Measurements from ENCODE around the gene MXRA8.
A peak's percentile ranks its signal among the peaks of the same experiment; 100 is the strongest.
"Not testable (repeated sequence)": the region's sequence is repeated elsewhere in the genome, so short reads cannot be mapped to it uniquely, and the experiment has no call there.

Gene MXRA8

DNA sequence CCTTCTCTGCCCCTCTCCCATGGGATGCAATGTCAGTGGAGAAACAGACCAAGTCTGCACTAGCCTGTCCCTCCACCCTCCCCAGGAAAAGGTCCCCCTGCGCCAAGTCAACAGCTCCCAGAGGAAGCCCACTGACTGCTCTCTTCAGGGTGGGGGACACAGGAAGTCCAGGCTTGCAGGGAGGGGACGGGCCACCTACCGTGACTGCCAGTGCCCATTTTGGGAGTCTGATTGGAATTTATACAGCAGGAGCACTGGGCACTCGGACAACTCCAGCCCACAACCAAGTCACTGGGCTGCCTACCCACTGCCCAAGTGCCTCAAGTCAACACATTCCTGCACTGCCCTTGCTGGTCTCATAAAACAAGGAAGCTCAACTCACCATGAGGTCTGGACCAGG is 34.7 kb upstream of the MXRA8 start:
- DNase-seq (ENCODE audit: low spot score) = peak; percentile 1

DNA sequence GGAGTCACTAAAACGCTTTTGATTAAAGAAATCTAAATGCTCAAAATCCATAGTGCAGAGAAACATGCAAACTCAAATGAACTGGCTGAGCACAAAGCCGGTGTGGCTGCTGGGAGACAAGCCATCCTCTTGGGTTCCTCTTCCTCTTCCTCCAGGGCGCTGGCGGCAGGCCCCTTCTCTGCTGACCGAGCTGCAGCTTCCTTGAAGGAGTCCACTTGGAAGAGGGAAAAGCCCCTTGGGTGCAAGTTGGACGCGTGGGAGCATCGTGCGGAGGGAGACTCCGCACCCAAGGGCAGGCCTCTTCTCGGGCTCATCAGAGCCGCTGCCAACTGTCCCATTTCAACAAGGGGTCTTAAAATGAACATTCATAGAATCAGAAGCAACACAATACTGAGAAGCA is 32.9 kb upstream of the MXRA8 start:
- peak; percentile 1 for DNase-seq (ENCODE audit: low spot score)

DNA sequence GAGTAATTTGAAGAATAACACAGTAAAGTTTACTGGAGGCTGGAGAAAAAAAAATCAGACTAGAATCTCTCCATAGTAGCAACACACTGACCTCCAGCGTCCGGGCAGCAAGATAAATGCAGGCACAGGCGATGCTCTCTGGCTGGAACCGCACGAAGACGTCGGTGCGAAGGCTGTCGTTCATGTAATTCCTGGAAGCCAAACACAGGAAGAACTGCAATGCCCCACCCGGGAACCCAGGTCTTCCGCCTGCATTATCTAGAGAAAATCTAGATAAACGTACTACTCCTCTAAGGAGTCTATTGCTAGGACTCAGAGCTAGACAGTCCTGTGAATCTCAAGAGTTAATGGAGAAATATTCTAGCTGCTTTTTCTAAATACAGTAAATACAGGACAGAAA is 32.3 kb upstream of the MXRA8 start:
- DNase-seq (ENCODE audit: low spot score) = no peak

DNA sequence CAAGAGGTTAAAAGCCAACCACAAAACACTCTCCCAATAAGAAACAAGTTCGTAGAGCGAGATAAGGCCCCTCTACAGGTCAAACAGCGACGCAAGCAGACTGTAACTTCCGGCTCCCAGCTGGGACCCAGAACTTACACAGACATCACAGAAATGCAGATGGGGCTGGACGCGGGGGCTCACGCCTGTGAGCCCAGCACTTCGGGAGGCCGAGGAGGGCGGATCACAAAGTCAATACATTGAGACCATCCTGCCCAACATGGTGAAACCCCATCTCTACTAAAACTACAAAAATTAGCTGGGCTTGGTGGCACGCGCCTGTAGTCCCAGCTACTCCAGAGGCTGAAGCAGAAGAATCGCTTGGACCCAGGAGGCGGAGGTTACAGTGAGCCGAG is 29.7 kb upstream of the MXRA8 start:
- no peak for DNase-seq (ENCODE audit: low spot score)

DNA sequence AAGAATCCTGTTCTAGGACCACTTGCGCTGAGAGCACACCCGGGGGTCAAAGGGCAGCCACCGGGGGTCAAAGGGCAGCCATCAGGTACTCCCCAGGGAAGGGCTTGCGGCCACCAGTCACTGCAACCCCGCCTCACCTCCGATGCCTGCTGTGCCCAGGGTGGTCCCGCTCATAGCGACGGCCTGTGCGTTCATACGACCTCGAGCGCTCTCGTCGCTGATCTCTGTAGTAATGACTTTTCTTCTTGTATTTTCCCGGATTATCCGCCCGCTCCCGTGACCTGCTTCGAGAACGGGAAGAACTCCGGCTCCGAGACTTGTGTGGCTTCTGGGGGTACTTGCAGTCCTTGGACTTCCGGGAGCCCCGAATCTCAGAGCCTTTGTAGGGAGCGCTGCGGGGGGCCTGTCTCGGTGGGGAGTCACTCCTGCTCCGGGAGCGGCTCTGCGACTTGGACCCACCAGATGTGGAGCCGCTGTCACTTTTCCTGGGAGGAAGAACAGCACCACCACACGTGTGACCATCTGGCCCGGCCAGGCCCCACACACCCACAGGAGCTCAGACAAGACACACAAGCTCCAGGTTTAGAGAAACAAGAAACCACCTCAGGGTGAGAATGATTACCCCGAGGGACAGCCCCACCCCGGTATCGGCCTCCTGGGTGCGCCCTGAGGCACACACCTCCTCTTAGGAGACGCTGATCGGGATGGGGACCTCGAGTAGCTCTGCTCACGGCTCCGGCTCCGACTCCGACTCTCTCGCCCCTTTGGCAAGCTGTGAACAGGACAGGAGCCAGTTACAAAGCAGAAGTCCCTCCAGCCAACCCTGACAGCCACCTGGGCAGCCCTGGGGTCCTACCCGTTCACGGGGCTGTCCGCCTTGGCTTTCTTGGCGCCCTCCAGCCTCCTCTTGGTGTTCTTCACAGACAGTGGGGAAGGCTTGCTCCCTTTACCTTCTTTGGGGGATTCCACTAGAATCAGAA is 29.0 kb upstream of the MXRA8 start:
- peak; percentile 4 for DNase-seq (ENCODE audit: low spot score)

DNA sequence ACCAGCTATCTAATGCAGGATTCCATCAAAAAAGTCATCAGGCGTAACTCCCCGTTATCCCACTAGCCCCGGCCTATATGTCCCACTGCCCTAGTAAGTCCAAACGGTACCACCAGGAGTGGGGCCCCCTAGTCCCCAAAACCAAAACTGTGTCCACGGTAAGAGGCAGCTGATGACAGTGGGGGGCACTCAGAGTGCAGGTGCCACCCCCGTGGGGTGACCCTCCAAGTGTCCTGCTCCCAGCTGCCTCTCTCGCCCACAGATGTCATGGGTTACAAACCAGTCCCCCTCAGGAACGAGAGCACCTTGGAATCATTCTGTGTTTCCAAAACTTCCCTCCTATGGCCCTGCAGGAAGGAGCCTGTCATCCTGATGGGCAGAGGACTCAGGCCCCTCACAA is 27.6 kb upstream of the MXRA8 start:
- peak; percentile 3 for DNase-seq (ENCODE audit: low spot score)

DNA sequence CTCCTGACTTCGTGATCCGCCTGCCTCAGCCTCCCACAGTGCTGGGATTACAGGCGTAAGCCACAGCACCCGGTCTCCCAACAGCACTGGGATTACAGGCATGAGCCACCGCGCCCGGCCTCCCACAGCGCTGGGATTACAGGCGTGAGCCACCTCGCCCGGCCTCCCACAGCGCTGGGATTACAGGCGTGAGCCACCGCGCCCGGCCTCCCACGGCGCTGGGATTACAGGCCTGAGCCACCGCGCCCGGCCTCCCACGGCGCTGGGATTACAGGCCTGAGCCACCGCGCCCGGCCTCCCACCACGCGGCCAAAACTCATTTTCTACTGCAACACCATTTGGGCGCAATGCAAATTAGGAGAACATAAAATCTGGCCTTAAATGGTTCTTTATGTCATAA is 27.0 kb upstream of the MXRA8 start:
- not testable (repeated sequence) for DNase-seq (ENCODE audit: low spot score)

DNA sequence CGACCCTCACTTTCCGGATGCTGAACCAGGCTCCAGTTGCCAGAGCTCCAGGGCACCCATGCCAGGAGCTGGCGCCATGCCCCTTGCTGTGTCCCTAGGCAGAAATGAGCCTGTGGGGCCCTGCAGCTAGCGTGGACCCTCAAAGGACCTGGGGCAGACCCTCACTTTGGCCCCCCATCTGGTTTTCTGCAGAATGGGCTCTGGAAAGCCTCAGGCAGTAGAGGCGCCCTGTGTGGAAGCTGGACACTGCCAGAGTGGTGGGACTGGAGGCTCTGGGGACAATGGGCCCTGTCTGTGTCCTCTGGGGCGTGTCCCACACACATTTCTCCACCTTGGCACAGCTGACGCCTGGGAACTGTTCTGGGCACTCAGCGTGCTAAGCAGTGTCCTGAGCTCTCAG is 22.9 kb upstream of the MXRA8 start:
- DNase-seq (ENCODE audit: low spot score) = peak; percentile 6

DNA sequence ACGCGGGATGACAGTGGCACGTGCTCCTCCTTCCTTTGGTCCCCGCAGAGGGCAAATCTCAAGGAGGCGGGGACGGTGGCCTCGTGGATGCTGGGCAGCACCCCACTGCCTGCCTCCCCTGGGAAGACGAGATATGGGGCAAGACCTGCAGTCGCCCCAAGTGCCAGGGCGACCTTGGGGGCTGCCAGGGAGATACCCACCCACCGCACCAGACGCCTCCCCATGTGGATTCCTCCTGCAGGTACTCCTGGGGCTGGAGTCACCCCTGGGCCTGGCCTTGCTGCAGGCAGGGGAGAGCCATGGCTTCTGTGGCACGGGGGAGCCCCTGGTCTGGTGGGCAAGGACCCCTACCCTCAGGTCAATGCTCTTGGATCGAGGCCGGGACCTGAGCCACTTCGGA is 22.5 kb upstream of the MXRA8 start:
- DNase-seq (ENCODE audit: low spot score) = peak; percentile 4

DNA sequence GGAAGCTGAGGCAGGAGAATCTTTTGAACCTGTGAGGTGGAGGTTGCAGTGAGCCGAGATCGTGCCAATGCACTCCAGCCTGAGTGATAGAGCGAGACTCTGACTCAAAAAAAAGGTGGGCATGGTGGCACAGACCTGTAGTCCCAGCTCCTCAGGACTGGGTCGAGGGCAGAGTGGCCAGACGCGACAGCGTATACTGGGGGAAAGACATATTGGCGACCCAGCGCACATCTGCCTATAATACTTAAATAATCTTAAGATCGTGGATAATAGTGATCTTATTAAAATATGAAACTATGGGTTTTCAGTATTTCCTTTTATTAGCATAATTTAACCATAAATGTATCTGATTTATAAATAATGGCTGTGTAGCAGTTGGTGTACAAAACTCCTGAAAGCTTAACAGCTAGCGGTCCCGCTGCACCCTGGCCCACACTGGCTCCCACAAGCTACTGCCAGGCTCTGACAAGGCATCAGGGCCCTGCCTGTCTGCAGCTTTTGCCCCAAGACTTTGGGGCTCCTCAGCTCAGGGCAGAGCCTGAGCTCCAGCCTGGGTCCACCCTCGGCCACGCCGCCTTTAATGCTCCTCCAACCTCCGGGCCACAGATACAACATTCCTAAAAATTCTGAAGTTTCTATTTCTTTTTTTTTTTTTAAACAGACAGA is 19.3 kb upstream of the MXRA8 start:
- no peak for DNase-seq (ENCODE audit: low spot score)

DNA sequence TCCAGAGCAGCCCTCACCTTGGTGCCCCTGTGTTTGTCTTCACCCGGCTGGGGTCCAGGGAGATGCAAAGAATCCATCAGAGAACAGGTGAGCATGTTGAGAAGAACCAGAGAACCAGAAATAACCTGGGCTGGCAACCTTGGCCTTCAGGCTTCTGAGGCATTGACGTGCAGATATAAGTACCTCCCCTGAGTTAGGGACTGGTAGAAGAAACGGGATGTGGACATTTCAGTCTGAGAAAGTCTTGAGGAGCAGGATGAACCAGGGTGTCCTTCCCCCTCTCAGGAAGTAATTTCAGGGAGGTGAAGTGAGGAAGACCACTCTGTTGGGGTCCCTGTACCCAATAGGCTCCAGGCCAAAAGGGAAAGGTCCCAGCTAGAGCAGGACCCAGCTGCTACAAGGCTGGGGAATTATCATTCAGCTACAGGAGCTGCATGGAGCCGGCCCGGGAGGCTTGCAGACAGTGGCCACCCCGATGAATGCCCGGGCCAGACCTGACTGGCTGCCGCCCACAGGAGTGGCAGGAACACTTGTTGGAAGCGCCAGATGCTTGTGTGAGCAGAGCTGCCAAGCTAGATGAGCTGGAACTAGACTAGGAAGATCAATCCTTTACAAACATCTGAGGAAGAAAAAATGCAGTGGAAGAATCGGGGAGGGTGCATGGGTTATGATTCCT is 18.3 kb upstream of the MXRA8 start:
- no peak for DNase-seq (ENCODE audit: low spot score)

DNA sequence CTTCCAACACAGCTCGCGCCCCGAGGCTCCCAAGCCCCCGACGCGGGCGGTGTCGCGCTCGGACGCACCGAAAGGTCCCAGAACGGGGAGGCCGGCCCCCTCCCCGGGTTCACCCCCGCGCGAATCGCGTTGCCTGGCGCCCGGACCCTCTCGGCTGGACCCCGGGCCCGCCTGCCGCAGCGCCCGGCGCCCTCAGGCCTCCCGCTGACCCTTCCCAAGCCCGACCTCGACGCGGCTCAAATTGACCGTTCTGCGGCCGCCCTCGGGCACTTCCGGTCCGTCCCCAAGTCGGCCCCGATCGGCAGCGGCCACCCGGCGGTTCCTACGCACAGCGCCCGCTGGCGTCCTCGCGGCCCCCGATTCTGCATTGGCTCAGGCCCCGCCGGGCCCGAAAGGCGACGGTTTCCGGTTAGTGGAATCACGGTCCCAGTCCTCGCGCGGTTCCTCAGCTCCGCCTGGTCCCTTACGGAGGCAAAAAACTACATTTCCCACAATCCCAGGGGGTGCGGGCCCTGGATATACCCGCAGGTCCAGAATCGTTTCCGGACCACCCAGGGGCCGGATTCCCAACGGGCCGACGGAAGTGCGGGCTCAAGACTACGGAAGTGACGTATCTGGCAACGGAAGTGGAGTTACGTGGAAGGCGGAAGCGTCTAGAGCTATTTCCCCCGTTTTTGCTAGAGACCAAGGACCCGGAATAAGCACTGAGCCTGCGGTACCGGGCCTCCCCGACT is 16.7 kb upstream of the MXRA8 start, which contains the start of gene AURKAIP1:
TSS of gene AURKAIP1 (minus strand) at position 279 of the 734 bp plus-strand sequence. CDS start 451 bp downstream, outside the sequence.
- peak; percentile 98 for DNase-seq (ENCODE audit: low spot score)

DNA sequence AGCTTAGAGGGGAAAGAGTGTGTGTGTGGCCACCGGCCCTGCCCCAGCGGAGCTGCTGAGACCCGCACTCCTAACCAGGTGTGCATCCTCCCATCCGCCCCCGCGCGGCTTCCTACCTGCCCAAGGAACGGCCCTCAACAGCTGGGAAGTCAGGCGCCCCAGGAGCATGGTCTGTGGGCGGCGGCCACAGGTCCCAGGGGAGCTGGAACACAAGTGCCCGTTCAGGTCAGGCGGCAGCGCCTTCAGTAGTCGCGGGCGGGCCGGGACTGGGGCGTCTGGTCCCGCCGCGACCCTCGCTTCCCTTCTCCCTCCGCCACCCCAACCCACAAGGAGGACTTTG is 16.2 kb upstream of the MXRA8 start:
- no peak for DNase-seq (ENCODE audit: low spot score)

DNA sequence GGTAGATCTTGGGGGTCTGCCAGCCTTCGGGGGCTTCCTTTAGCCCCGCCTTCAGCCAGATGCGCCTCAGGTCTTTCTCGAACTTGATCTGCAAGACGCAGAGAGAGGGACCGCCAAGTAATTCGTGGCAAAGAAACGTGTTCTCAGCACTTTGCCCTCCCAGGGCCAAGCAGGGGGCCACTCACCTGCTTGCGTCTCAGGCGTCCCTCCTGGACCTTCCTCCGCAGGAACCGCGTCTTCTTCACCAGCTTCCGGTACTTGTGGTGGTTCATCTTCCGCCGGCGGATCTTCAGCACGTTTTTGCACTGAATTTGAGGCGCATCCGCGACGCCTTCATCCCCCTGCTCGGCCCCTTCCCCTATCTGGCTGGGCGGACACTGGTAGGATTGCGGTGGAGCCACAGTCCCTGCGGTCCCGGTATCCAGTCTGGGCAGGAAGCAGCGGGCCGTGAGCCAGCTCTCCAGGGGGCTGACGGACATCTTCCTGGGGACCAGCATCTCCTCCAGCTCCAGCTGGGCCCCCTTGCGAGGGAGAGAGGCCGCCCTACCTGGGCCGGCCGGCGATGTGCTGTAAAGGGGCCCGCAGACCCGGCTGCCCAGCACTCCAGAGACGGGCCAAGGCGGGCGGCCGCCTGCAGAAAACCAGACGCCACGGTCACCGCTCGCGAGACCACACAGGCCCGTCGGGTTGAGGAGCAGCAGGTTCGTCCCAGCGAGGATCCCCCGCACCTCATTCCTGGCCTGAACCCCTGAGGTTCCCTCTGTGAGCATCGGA is 15.6 kb upstream of the MXRA8 start:
- DNase-seq (ENCODE audit: low spot score) = no peak

DNA sequence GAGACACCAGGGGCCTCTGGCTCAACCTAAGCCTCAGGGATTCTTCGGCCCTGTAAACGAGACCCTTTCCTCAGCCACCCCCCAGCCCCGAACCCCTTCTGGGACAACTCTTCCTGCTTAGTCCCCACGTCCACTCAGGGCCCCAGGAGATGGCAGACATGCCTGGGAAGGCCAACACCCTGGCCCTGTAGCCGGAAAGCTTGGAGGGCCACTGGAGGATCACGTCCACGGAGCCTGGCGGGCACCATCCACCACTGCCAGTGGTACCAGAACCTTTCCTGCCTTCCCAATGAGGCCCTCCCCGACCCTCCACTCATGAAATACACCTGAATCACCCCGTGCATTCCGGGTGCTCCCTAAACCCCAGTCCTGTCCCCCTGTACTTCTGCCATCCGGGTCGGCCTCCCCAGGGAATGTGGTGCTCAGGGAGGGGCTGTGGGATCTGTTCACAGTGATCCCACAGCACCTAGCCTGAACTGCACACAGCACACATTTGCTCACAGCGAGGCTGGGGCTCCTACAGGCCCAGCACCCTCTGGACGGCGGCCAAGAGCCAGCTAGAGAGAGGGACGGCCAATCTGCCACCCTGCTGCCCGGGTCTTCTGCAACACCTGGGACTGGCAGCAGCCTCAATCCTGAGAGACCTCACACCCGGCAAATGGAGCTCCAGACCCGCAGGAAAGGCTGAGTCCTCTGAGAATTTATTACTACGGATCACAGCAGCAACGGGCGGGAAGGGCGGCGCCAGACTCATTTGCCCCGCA is 14.9 kb upstream of the MXRA8 start:
- DNase-seq (ENCODE audit: low spot score) = no peak

DNA sequence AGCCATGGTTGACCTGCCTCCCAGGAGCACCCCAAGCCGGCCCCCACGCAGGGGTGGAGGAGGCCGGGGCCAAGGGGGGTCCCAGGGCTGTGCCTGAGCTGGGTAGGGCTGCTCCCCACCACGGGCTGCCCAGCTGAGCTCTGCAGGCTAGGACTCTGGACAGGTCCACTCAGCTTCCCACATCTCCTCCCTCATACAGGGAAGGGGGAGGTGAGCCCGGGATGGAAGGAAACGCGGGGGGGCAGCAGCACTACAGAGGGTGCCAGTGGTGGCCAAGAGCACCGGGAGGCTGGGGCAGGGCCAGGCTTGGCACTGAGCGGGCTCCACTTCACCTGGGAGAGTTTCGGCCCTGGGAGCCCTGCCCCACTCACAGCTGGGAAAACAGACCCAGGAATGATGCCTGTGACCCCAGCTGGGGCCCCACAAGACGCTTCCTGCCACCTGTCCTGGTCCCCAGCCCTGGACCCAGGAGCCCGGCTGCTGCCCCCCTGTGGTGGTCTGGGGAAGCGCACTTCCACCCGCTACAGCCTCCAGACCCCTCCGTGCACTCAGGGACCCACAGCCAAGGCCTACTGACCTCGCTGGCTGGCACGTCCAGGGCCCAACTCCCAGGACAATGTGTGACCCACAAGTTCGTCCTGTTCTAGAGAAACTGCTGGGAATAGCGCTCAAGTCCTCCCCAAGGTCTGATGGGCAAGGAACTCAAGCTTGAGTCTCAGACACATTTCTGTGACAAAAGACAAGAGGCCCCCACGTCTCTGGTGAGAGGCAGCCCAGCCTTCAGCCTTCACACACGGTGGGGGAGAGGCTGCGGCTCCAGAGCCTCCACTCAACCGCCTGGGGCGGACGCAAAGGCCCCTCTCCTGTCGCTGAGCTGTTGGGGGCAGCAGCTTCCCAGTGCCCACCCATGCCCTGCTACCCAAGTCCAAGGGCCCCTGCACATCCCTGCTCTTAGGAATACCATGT is 13.7 kb upstream of the MXRA8 start:
- DNase-seq (ENCODE audit: low spot score) = peak; percentile 79

DNA sequence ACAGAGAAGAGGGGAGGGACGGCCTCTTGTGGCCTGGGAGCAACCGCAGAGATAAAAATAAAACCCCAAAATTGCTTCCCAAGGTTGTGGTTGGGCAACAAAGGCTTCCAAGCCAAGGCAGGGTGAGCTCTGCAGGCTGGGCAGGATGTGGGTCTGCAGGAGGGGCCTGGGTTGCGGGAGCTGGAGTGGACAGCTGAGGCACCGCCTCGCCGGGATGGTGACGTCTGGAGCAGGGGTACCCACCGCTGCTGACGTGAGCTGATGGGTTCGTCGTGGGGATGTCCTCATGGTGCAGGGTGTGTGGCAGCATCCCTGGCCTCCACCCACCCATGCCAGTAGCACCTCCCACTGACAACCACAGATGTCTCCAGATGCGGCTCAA is 13.0 kb upstream of the MXRA8 start:
- DNase-seq (ENCODE audit: low spot score) = peak; percentile 41

DNA sequence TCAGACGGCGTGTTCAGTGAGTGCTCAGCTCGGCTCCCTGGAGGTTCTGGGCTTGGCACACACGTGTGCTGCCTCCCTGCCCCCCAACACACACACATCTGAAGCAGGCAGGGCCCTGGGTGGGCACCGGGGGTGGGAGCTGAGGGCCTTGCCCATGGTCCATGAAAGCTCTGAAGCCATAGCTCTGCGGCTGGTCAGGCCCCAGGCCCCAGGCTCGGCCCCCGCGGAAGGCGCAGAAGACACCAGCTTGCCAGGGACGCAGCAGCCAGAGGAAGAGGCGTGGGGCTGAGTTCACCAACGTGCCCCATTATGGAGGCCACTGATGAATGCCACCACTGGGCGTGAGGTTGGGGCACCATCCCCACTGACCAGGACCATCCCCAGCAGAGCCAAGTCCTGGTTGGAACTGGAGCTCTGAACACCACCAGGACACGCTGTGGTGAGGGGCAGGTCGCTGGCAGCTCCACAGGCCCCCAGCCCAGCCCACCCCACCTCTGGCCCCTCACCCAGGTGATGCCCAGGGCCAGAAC is 12.5 kb upstream of the MXRA8 start:
- DNase-seq (ENCODE audit: low spot score) = no peak

DNA sequence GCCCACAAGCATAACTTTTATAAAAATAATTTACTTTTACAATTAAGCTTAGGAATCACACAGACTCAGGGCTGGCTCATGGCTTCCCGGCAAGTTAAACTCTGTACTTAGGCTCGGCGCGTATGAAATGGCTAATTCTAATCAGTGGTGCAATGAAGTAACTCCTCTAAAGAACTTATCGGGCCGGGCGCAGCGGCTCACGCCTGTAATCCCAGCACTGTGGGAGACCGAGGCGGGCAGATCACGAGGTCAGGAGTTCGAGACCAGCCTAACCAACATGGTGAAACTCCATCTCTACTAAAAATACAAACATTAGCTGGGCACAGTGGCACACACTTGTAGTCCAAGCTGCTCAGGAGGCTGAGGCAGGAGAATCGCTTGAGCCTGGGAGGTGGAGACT is 11.7 kb upstream of the MXRA8 start:
- not testable (repeated sequence) for DNase-seq (ENCODE audit: low spot score)

Data from AG20443 (cell line).